Measurements from ENCODE around the gene CA14.

The CA14 gene

DNA sequence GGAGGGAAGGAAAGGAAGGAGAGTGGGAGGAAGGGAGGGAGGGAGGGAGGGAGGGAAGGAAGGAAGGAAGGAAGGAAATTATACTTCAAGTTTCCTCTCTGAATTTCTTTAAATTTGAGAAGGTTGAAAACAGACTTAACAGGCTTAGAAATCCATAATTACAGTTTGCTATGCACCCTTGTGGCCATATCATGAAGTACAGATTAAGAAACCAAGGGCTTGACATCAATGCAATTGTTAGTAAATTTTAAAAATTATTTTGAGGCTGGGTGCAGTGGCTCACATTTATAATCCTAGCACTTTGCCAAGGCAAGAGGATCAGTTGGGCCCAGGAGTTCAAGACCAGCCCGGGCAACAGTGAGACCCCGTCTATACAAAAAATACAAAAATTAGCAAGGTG, 36.0 kb upstream of the CA14 start:
- Histone ChIP-seq H2AFZ (ENCODE audit: low read length) (no peak overlapping the region), H3F3A (ENCODE audit: low read depth) (peaks cover 6% of the 10 kb centered on the region; the same call in 1 of the 2 replicates), H3K4me1 (ENCODE audit: insufficient read depth, low read length, poor library complexity, severe bottlenecking) (no peaks in the 10 kb centered on the region), H4K20me1 (ENCODE audit: insufficient read depth, low read length, poor library complexity, severe bottlenecking) (no peaks in the 10 kb centered on the region), H3K9me2 (replicated peaks; ENCODE audit: low read depth, low read length) (no peaks in the 10 kb centered on the region), H3K4me3 (ENCODE audit: low read length, poor library complexity, severe bottlenecking) (no peak overlapping the region), H3K9ac (ENCODE audit: low read depth, low read length, poor library complexity, severe bottlenecking) (no peak overlapping the region), H3K79me2 (ENCODE audit: insufficient read depth, low read length) (peaks cover 15% of the 10 kb centered on the region), H3K36me3 (ENCODE audit: insufficient read depth, low read length) (peaks cover 58% of the 10 kb centered on the region), H3K9me3 (ENCODE audit: insufficient read depth, low read depth, low read length) (no peaks in the 10 kb centered on the region), H3K27me3 (ENCODE audit: insufficient read depth, low read length, poor library complexity, severe bottlenecking) (no peaks in the 10 kb centered on the region), H3K4me2 (ENCODE audit: low read depth, low read length, poor library complexity, severe bottlenecking) (no peak overlapping the region)
- TF ChIP-seq EZH2phosphoT487 (IDR thresholded peaks at IDR 0.05; ENCODE audit: borderline replicate concordance), result no peak
- TF ChIP-seq, protein P1, sequence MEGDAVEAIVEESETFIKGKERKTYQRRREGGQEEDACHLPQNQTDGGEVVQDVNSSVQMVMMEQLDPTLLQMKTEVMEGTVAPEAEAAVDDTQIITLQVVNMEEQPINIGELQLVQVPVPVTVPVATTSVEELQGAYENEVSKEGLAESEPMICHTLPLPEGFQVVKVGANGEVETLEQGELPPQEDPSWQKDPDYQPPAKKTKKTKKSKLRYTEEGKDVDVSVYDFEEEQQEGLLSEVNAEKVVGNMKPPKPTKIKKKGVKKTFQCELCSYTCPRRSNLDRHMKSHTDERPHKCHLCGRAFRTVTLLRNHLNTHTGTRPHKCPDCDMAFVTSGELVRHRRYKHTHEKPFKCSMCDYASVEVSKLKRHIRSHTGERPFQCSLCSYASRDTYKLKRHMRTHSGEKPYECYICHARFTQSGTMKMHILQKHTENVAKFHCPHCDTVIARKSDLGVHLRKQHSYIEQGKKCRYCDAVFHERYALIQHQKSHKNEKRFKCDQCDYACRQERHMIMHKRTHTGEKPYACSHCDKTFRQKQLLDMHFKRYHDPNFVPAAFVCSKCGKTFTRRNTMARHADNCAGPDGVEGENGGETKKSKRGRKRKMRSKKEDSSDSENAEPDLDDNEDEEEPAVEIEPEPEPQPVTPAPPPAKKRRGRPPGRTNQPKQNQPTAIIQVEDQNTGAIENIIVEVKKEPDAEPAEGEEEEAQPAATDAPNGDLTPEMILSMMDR (conservative IDR thresholded peaks at IDR 0.05; ENCODE audit: low read length), result peak; percentile 57

DNA sequence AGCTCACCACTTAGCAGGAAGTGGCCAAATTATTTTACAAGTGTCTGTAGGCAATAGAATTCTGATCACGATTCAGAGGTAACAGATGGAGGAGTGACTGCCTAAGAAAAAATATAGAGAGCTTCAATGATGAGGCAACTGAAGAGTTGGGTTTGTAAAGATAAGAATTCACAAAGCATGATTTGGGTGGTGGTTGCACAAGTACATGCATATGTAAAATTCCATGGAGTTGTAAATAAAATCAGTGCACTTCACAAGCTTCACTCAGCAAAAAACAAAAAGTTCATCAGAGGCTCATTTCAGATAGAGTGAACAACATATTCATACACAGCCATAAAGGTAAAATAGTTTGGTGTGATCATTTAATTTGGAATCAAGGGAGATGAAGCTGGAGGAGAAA, 32.6 kb upstream of the CA14 start:
- Histone ChIP-seq H2AFZ (ENCODE audit: low read length) (no peak overlapping the region), H3K9ac (ENCODE audit: low read depth, low read length, poor library complexity, severe bottlenecking) (no peak overlapping the region), H3K27me3 (ENCODE audit: insufficient read depth, low read length, poor library complexity, severe bottlenecking) (no peaks in the 10 kb centered on the region), H3K4me1 (ENCODE audit: insufficient read depth, low read length, poor library complexity, severe bottlenecking) (no peaks in the 10 kb centered on the region), H3K4me2 (ENCODE audit: low read depth, low read length, poor library complexity, severe bottlenecking) (no peak overlapping the region), H3K36me3 (ENCODE audit: insufficient read depth, low read length) (peaks cover 67% of the 10 kb centered on the region), H3F3A (ENCODE audit: low read depth) (no peaks in the 10 kb centered on the region), H3K9me2 (replicated peaks; ENCODE audit: low read depth, low read length) (no peaks in the 10 kb centered on the region), H3K4me3 (ENCODE audit: low read length, poor library complexity, severe bottlenecking) (no peak overlapping the region), H4K20me1 (ENCODE audit: insufficient read depth, low read length, poor library complexity, severe bottlenecking) (no peaks in the 10 kb centered on the region), H3K9me3 (ENCODE audit: insufficient read depth, low read depth, low read length) (no peaks in the 10 kb centered on the region), H3K79me2 (ENCODE audit: insufficient read depth, low read length) (peaks cover 49% of the 10 kb centered on the region)
- no peak for TF ChIP-seq EZH2phosphoT487 (IDR thresholded peaks at IDR 0.05; ENCODE audit: borderline replicate concordance)

DNA sequence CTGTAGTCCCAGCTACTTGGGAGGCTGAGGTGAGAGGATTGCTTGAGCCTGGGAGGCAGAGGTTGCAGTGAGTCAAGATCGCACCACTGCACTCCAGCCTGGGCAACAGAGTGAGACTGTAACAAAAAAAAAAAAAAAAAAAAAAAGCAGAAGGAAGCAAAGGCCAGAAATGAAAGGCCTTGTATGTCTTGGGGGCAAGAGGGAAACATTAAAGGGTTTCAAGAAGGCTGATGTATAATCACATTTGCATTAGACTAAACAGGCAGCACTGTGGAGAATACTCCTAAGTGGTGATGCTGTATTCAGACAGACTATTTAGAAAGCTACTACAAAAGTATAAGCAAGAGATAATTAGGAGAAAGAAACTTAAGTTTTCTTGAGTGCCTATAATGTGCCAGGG, 32.0 kb upstream of the CA14 start:
- no peaks in the 10 kb centered on the region for H3K9me3 ChIP-seq (ENCODE audit: insufficient read depth, low read depth, low read length)
- no peaks in the 10 kb centered on the region for H4K20me1 ChIP-seq (ENCODE audit: insufficient read depth, low read length, poor library complexity, severe bottlenecking)
- H3K4me3 ChIP-seq (ENCODE audit: low read length, poor library complexity, severe bottlenecking), result no peak overlapping the region
- TF ChIP-seq, protein P1 (conservative IDR thresholded peaks at IDR 0.05; ENCODE audit: low read length), result no peak
- no peak for TF ChIP-seq EZH2phosphoT487 (IDR thresholded peaks at IDR 0.05; ENCODE audit: borderline replicate concordance)
- H3K27me3 ChIP-seq (ENCODE audit: insufficient read depth, low read length, poor library complexity, severe bottlenecking), result no peaks in the 10 kb centered on the region
- H3K4me1 ChIP-seq (ENCODE audit: insufficient read depth, low read length, poor library complexity, severe bottlenecking), result no peaks in the 10 kb centered on the region
- H3K4me2 ChIP-seq (ENCODE audit: low read depth, low read length, poor library complexity, severe bottlenecking), result no peak overlapping the region
- peaks cover 54% of the 10 kb centered on the region for H3K79me2 ChIP-seq (ENCODE audit: insufficient read depth, low read length)
- H3F3A ChIP-seq (ENCODE audit: low read depth), result no peaks in the 10 kb centered on the region
- H3K9me2 ChIP-seq (replicated peaks; ENCODE audit: low read depth, low read length), result no peaks in the 10 kb centered on the region
- H3K9ac ChIP-seq (ENCODE audit: low read depth, low read length, poor library complexity, severe bottlenecking), result no peak overlapping the region
- H3K36me3 ChIP-seq (ENCODE audit: insufficient read depth, low read length), result peaks cover 66% of the 10 kb centered on the region
- no peak overlapping the region for H2AFZ ChIP-seq (ENCODE audit: low read length)

DNA sequence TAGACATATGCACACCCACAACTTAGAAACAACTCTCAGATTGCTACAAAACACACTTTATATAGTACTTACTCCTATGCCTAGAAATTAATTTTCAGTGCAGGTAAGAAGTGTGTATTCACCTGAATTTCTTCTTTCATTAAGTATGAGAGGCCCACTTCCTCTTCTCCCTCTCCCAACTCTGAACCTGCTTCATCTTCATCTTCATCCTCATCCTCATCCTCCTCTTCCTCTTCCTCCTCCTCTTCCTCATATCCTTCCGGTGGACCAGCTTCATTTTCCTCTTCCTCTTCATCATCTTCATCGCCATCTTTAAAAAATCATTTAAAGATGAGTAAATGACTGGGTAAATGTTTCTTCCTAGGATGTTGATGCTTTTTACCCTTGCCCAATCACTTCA, 31.1 kb upstream of the CA14 start:
- TF ChIP-seq, protein P1 (conservative IDR thresholded peaks at IDR 0.05; ENCODE audit: low read length), result no peak
- TF ChIP-seq EZH2phosphoT487 (IDR thresholded peaks at IDR 0.05; ENCODE audit: borderline replicate concordance), result no peak
- H3K4me1 ChIP-seq (ENCODE audit: insufficient read depth, low read length, poor library complexity, severe bottlenecking), result no peaks in the 10 kb centered on the region
- no peaks in the 10 kb centered on the region for H3K27me3 ChIP-seq (ENCODE audit: insufficient read depth, low read length, poor library complexity, severe bottlenecking)
- H3K79me2 ChIP-seq (ENCODE audit: insufficient read depth, low read length), result peaks cover 64% of the 10 kb centered on the region
- peaks cover 62% of the 10 kb centered on the region for H3K36me3 ChIP-seq (ENCODE audit: insufficient read depth, low read length)
- no peaks in the 10 kb centered on the region for H3K9me3 ChIP-seq (ENCODE audit: insufficient read depth, low read depth, low read length)
- no peak overlapping the region for H3K9ac ChIP-seq (ENCODE audit: low read depth, low read length, poor library complexity, severe bottlenecking)
- H4K20me1 ChIP-seq (ENCODE audit: insufficient read depth, low read length, poor library complexity, severe bottlenecking), result peaks cover 5% of the 10 kb centered on the region
- no peak overlapping the region for H3K4me3 ChIP-seq (ENCODE audit: low read length, poor library complexity, severe bottlenecking)
- no peaks in the 10 kb centered on the region for H3F3A ChIP-seq (ENCODE audit: low read depth)
- no peak overlapping the region for H2AFZ ChIP-seq (ENCODE audit: low read length)
- H3K9me2 ChIP-seq (replicated peaks; ENCODE audit: low read depth, low read length), result no peaks in the 10 kb centered on the region
- H3K4me2 ChIP-seq (ENCODE audit: low read depth, low read length, poor library complexity, severe bottlenecking), result no peak overlapping the region

Measured in Loucy (cell line).